ENCODE measurements around the gene UBE4A.

DNA sequence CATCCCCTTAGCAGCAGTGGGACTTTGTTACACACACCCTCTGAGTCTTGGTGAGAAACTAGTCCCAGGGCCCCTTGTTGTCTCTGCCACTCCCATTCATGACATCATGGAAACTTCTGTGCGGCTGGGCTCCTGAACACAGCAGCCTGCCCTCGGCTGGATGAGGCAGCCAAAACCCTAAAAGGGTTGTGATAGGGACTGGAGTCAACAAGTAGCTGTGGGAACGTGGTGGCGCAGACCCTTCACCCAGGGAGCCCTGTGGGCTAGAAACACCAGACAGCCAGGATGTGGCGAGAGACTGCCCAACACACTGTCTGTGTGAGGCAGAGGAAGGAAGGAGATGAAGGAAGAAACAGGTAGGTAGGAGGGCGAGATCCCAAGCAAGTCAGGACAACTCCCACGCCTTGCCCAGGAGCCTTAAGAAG lies 20.8 kb upstream of the UBE4A start:
- no peak for TF ChIP-seq POLR2A (IDR thresholded peaks at IDR 0.05)
- TF ChIP-seq, protein P1, sequence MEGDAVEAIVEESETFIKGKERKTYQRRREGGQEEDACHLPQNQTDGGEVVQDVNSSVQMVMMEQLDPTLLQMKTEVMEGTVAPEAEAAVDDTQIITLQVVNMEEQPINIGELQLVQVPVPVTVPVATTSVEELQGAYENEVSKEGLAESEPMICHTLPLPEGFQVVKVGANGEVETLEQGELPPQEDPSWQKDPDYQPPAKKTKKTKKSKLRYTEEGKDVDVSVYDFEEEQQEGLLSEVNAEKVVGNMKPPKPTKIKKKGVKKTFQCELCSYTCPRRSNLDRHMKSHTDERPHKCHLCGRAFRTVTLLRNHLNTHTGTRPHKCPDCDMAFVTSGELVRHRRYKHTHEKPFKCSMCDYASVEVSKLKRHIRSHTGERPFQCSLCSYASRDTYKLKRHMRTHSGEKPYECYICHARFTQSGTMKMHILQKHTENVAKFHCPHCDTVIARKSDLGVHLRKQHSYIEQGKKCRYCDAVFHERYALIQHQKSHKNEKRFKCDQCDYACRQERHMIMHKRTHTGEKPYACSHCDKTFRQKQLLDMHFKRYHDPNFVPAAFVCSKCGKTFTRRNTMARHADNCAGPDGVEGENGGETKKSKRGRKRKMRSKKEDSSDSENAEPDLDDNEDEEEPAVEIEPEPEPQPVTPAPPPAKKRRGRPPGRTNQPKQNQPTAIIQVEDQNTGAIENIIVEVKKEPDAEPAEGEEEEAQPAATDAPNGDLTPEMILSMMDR (IDR thresholded peaks at IDR 0.05): no peak

Measured in lower leg skin (tissue), 3 donors.